D721Med (cell line): ENCODE results near the gene SLC25A4.

ENCODE experiments used
- DNase-seq: peaks from one replicate; pipeline ENCODE4 v3.0.0; 2011; ENCODE audit warnings: low spot score; ENCODE audit not compliant: insufficient read length
- FAIRE-seq: peaks from 2 replicates; lab custom pipeline; 2011; peaks lifted over from hg19 to GRCh38; lab: Jason Lieb, UNC
- CTCF ChIP-seq: IDR thresholded peaks from 2 replicates; pipeline ENCODE4 v1.5.1; 2012; ENCODE audit warnings: mild to moderate bottlenecking, control low read depth; ENCODE audit not compliant: insufficient read depth; ENCODE audit errors: missing control alignments

Gene SLC25A4

GRCh38 chr4:185142912-185143600 lies at the start of gene SLC25A4:
TSS of gene SLC25A4 (plus strand) at chr4:185143266. CDS start at chr4:185143373, 107 bp downstream.
- peak; percentile 22 for TF ChIP-seq CTCF
- DNase-seq (peak; percentile 65), FAIRE-seq (no peak)

GRCh38 chr4:185093603-185094002 lies 49.5 kb upstream of the SLC25A4 start:
- DNase-seq (no peak), FAIRE-seq (no peak)
- no peak for TF ChIP-seq CTCF

GRCh38 chr4:185096032-185096653 lies 46.9 kb upstream of the SLC25A4 start:
- no peak for DNase-seq
- no peak for FAIRE-seq
- TF ChIP-seq CTCF, result peak; percentile 65

GRCh38 chr4:185098474-185098873 lies 44.6 kb upstream of the SLC25A4 start:
- TF ChIP-seq CTCF, result no peak
- FAIRE-seq (no peak), DNase-seq (no peak)

GRCh38 chr4:185099024-185099682 lies 43.9 kb upstream of the SLC25A4 start:
- FAIRE-seq, result no peak
- no peak for TF ChIP-seq CTCF
- no peak for DNase-seq

GRCh38 chr4:185099940-185100339 lies 43.1 kb upstream of the SLC25A4 start:
- DNase-seq (no peak), FAIRE-seq (no peak)
- no peak for TF ChIP-seq CTCF
